ENCODE measurements around the gene SYNM.

SYNM gene

GRCh38 chr15:99180964-99181306, 76.1 kb downstream of the SYNM start:
- no peak overlapping the region for H3K4me2 ChIP-seq (ENCODE audit: low read length)
- no peaks in the 10 kb centered on the region for H3K27me3 ChIP-seq (ENCODE audit: control insufficient read depth, insufficient read depth, low read length)
- H3K4me3 ChIP-seq (ENCODE audit: low read length): no peak overlapping the region
- peaks cover 8% of the 10 kb centered on the region for H3K4me1 ChIP-seq (ENCODE audit: control insufficient read depth, insufficient read depth, low read length)
- no peak overlapping the region for H3K9ac ChIP-seq (ENCODE audit: low read depth, low read length)
- peaks cover 4% of the 10 kb centered on the region for H3K36me3 ChIP-seq (ENCODE audit: insufficient read depth, low read length)
- H3K9me3 ChIP-seq (replicated peaks; ENCODE audit: low read length): no peaks in the 10 kb centered on the region

- Histone ChIP-seq H3K9me3 (replicated peaks; ENCODE audit: low read length) (no peaks in the 10 kb centered on the region), H3K4me1 (ENCODE audit: control insufficient read depth, insufficient read depth, low read length) (peaks cover 8% of the 10 kb centered on the region), H3K36me3 (ENCODE audit: insufficient read depth, low read length) (peaks cover 4% of the 10 kb centered on the region), H3K4me2 (ENCODE audit: low read length) (no peak overlapping the region), H3K9ac (ENCODE audit: low read depth, low read length) (no peak overlapping the region), H3K4me3 (ENCODE audit: low read length) (no peak overlapping the region), H3K27me3 (ENCODE audit: control insufficient read depth, insufficient read depth, low read length) (no peaks in the 10 kb centered on the region)
These were observed 76.7 kb downstream of the SYNM start for GRCh38 chr15:99181545-99181971.

GRCh38 chr15:99182791-99183190, 77.9 kb downstream of the SYNM start:
- no peak overlapping the region for H3K4me3 ChIP-seq (ENCODE audit: low read length)
- H3K36me3 ChIP-seq (ENCODE audit: insufficient read depth, low read length): peaks cover 4% of the 10 kb centered on the region
- H3K4me2 ChIP-seq (ENCODE audit: low read length): no peak overlapping the region
- H3K9ac ChIP-seq (ENCODE audit: low read depth, low read length): no peak overlapping the region
- H3K9me3 ChIP-seq (replicated peaks; ENCODE audit: low read length): no peaks in the 10 kb centered on the region
- H3K27me3 ChIP-seq (ENCODE audit: control insufficient read depth, insufficient read depth, low read length): no peaks in the 10 kb centered on the region
- no peaks in the 10 kb centered on the region for H3K4me1 ChIP-seq (ENCODE audit: control insufficient read depth, insufficient read depth, low read length)

Data from skeletal muscle satellite cell (primary cell).